Heart left ventricle (tissue), 16 donors: ENCODE measurements around the gene CFAP206. TPM values are rescaled to one million over a fixed set of nuclear protein-coding genes. Genes with fewer than 3 reads are reported as not detected.
A peak's percentile ranks its signal among the peaks of the same experiment; 100 is the strongest.

Experiments used
- ATAC-seq, 4 donors: fragments of 200-7000 bp; cut with Tn5 transposase; one replicate each; pipeline ENCODE4 v1.9.1; 2020 to 2022; ENCODE audit warnings: moderate library complexity in 4 of 4, mild to moderate bottlenecking in 3 of 4, moderate number of reproducible peaks in 1 of 4
- DNase-seq, 5 donors: peaks; one replicate each; pipeline ENCODE4 v3.0.0-alpha.2; 2020
- H3K27ac ChIP-seq, 12 donors: fragments of 200-600 bp; sonication (generic) in 4 of 12; one replicate each; pipeline versions ENCODE4 v1.5.0 to v1.8.0; 2016 to 2022; ENCODE audit warnings: mild to moderate bottlenecking in 2 of 12
- H3K27me3 ChIP-seq, 9 donors: fragments of 200-600 bp; sonication (generic) in 2 of 9; one replicate each; pipeline versions ENCODE4 v1.5.1 to v1.8.0; 2016 to 2022; ENCODE audit warnings: mild to moderate bottlenecking in 3 of 9
- H3K36me3 ChIP-seq, 9 donors: fragments of 200-600 bp; sonication (generic) in 2 of 9; one replicate each; pipeline versions ENCODE4 v1.5.0 to v1.8.0; 2018 to 2022; ENCODE audit warnings: mild to moderate bottlenecking in 2 of 9
- H3K4me1 ChIP-seq, 12 donors: fragments of 200-600 bp; sonication (generic) in 4 of 12; one replicate each; pipeline versions ENCODE4 v1.5.0 to v1.8.0; 2016 to 2022; ENCODE audit warnings: mild to moderate bottlenecking in 3 of 12
- H3K4me3 ChIP-seq, 12 donors: fragments of 200-600 bp; sonication (generic) in 4 of 12; one replicate each; pipeline versions ENCODE4 v1.5.0 to v1.8.0; 2017 to 2022; ENCODE audit warnings: mild to moderate bottlenecking in 9 of 12, moderate library complexity in 4 of 12
- H3K9me3 ChIP-seq, 12 donors: fragments of 200-600 bp; sonication (generic) in 4 of 12; one replicate each; pipeline versions ENCODE4 v1.5.0 to v1.8.0; 2016 to 2022; ENCODE audit warnings: mild to moderate bottlenecking in 1 of 12
- POLR2A ChIP-seq, 2 donors: fragments of 450-650 bp; IDR thresholded peaks; one replicate each; pipeline ENCODE4 v1.6.1; 2017; ENCODE audit warnings: antibody characterized with exemption in 2 of 2, mild to moderate bottlenecking in 2 of 2, moderate library complexity in 2 of 2
- WGBS, 4 donors: extraction: QIAGEN DNeasy Blood & Tissue Kit in 2 of 4; methylation state at CpG; one replicate each; pipeline versions ENCODE4 v1.1.5 to v1.1.7; 2013 to 2018; 5-methylcytosine and 5-hydroxymethylcytosine counted together
- intact Hi-C, 10 donors: fragments of 100-400 bp; cut with DNase I; formaldehyde crosslinking; loops; one replicate each; pipeline versions ENCODE4 v1.11.1 to v1.14.2; 2022
- polyA plus RNA-seq, 2 donors: library from polyadenylated mRNA; stranded (reverse); fragments of 200-250 nt; gene quantifications; one replicate each; pipeline ENCODE4 v1.2.3, GENCODE V29; 2013
- total RNA-seq, 9 donors: library from RNA; depleted of rRNA in 2 of 9; stranded (reverse); fragments of >200 nt in 2 of 9; fragmentation: NEBNext Ultra II Directional in 3 of 9; extraction: Animal tissue kit (Norgen Biotek cat#: 25700) in 3 of 9; gene quantifications; one replicate each; pipeline versions ENCODE4 v1.1.0 to v1.2.4, GENCODE V29; 2016 to 2023
- TF ChIP-seq, protein P1 (sequence below), 12 donors: fragments of 200-600 bp; sonication (generic) in 4 of 12; IDR thresholded peaks; one replicate each; pipeline versions ENCODE4 v1.5.0 to v1.8.0; 2018 to 2022; ENCODE audit warnings: antibody characterized with exemption in 12 of 12, mild to moderate bottlenecking in 5 of 12
- donor health status: ischemic (EF 13 %, LVEDD 7.1; RV severe dilation, severe dysfunction).
- donor health status: healthy with polysubstance abuse.
- donor health status: DM: no; HTN: yes; CAD: no.
- donor health status: DM: no; HTN: no; CAD: no.
- donor health status: ischemic (EF 25% LVEDD 6.9; RV normal size, moderate dysfunction).
- donor health status: ischemic (EF 25% LVEDD 5.7; RV mildly dilated, moderate dysfunction).
- donor health status: healthy.
- donor health status: DM: yes; HTN: yes; CAD: no.
- donor health status: ischemic (EF 35%, LVEDD 5.7; RV mildly dilated, moderate dysfunction).
- donor health status: nonischemic (EF 11% LVEDD 7.7; RV severe dilation, severe dysfunction).
- donor health status: DM: yes; HTN: yes; CAD: no.
- donor health status: PGD.
- donor health status: ischemic (EF 29% LVEDD 5.4; RV normal size, mild dysfunction).
- donor health status: nonischemic (EF 23%, LVEDD 6.1; RV moderate dilation, normal function).

Gene CFAP206
- total and polyA plus RNA-seq, 11 donors, result 0.12 to 0.41 (median 0.23) TPM; not detected in 2

DNA sequence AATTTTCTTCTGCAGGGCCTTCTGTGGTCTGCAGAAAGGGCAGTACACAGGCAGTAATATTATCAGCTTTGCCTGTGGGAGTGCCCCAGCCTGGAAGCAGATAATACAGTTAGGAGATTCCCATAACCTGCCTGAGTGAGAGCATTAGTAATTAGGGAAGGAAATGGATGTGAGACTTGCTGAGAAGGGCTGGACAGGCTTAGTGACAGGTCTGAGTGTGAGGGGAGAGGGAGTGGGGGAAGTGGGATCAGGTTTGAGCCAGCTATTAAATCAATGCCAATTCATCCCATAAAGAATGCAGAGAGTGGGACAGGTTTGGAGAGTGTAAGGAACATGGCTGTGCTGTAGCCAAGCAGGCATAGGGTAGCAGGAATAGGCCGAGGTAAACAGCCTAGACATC is 10.1 kb upstream of the CFAP206 start:
- no peaks in the 10 kb centered on the region for H3K27me3 ChIP-seq
- H3K36me3 ChIP-seq, result peaks cover 0 to 2% (median 0%) of the 10 kb centered on the region in 9 donors
- H3K4me3 ChIP-seq, result no peak overlapping the region
- no peaks in the 10 kb centered on the region for H3K4me1 ChIP-seq
- WGBS, 4 donors, result 70 to 100% (median 79%) methylated on average over 1 of the region's 1 CpG
- intact Hi-C loops, result loop anchor here in 5 of 10 donors (10.0 kb wide), 5 partner anchors 187 to 1467 kb away; partner anchors contain the start of gene RARS2 (in 1 of the 5)
- TF ChIP-seq, protein P1, sequence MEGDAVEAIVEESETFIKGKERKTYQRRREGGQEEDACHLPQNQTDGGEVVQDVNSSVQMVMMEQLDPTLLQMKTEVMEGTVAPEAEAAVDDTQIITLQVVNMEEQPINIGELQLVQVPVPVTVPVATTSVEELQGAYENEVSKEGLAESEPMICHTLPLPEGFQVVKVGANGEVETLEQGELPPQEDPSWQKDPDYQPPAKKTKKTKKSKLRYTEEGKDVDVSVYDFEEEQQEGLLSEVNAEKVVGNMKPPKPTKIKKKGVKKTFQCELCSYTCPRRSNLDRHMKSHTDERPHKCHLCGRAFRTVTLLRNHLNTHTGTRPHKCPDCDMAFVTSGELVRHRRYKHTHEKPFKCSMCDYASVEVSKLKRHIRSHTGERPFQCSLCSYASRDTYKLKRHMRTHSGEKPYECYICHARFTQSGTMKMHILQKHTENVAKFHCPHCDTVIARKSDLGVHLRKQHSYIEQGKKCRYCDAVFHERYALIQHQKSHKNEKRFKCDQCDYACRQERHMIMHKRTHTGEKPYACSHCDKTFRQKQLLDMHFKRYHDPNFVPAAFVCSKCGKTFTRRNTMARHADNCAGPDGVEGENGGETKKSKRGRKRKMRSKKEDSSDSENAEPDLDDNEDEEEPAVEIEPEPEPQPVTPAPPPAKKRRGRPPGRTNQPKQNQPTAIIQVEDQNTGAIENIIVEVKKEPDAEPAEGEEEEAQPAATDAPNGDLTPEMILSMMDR (IDR thresholded peaks at IDR 0.05), result no peak
- no peak for TF ChIP-seq POLR2A (IDR thresholded peaks at IDR 0.05)
- no peak for ATAC-seq
- no peaks in the 10 kb centered on the region for H3K9me3 ChIP-seq
- DNase-seq, result no peak
- no peak overlapping the region for H3K27ac ChIP-seq

DNA sequence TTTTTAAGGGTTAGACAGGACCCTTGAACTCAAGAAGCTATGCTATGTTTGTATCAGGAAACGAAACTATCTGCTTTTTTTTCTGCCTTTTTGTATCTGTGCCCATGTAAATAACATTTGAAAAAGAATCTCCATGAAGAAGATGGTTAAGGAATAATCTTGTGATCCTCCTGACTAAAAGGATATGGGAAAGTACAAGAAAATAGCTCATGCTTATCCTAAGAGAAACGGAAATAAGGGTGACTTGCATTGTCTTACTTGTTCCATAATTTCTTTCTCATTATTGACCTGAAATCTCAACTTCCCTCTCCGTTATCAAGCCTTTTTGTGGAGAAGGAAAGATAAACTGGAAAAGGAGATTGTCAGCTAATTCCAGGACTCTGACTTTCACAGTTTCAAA is 5.9 kb upstream of the CFAP206 start:
- ATAC-seq (no peak), DNase-seq (no peak)
- Histone ChIP-seq H3K4me3 (no peak overlapping the region), H3K36me3 (peaks cover 0 to 2% (median 0%) of the 10 kb centered on the region in 9 donors), H3K9me3 (no peaks in the 10 kb centered on the region), H3K4me1 (no peaks in the 10 kb centered on the region), H3K27ac (no peak overlapping the region), H3K27me3 (no peaks in the 10 kb centered on the region)
- 64 to 69% (median 67%) methylated on average over 3 of the region's 3 CpGs for WGBS, 4 donors
- TF ChIP-seq, protein P1 (IDR thresholded peaks at IDR 0.05), result no peak
- TF ChIP-seq POLR2A (IDR thresholded peaks at IDR 0.05), result no peak
- intact Hi-C loops, result loop anchor here in 3 of 10 donors (10.0 kb wide), 2 partner anchors 73 to 247 kb away; partner anchors contain the start of genes ZNF292 (in 2 of the 3) and SLC35A1 (in 1 of the 3)

DNA sequence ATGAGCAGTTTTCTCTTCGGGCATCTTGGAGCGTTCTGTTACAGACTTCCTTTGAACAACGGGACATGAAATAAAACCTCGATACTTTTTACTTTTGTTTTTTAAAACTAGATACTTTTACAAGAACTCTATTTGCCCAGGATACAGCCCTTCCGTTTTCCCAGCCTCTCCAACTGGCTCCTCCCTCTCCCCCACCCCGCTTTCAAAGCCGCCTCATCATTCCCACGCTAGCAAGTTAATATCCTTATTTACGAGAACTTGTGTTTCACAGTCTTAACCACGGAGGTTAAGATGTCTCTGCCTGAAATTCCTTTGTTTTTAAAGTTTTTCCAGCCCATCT is 241 bp upstream of the CFAP206 start:
- H3K9me3 ChIP-seq, result no peaks in the 10 kb centered on the region
- H3K4me3 ChIP-seq, result peak overlapping the region; percentile 54 to 97 (median 91)
- peaks cover 0 to 11% (median 5%) of the 10 kb centered on the region in 12 donors for H3K4me1 ChIP-seq
- no peaks in the 10 kb centered on the region for H3K36me3 ChIP-seq
- DNase-seq (peak in 3 of 5 donors; percentile 48 to 52 (median 49)), ATAC-seq (peak; percentile 22 to 63 (median 58))
- 0% methylated on average over 10 of the region's 10 CpGs for WGBS, 4 donors
- no peaks in the 10 kb centered on the region for H3K27me3 ChIP-seq
- no peak for TF ChIP-seq POLR2A (IDR thresholded peaks at IDR 0.05)
- TF ChIP-seq, protein P1 (IDR thresholded peaks at IDR 0.05), result no peak
- H3K27ac ChIP-seq, result peak overlapping the region in 11 of 12 donors; percentile 44 to 88 (median 79)
- intact Hi-C loops, result loop anchor here in 4 of 10 donors (5.0 to 10.0 kb wide), 4 partner anchors 65 to 1730 kb away; partner anchors contain the start of genes SLC35A1 (in 2 of the 4) and ZNF292 (in 2 of the 4)

DNA sequence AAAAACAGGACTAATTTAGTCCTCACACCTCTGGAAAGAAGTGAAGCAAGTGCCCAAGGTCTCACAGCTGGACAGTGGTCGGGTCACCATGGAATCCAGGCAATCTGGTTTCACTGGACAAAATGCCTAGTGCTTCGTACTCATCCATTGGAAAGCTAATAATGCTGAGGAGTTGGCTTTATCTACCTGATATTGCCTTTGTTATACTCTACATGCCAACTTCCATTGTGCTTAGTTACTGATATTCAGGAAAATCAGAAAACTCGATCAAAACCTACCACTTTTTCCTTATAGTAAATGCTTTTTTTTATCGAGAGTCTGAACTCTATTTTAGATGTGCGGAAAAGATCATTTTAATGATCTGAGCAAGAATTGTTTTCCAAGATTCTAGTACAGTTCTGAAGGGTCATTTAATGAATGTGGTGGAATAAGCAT is 966 bp downstream of the CFAP206 start:
- Histone ChIP-seq H3K27ac (peak overlapping the region in 11 of 12 donors; percentile 27 to 88 (median 78)), H3K27me3 (no peaks in the 10 kb centered on the region), H3K9me3 (no peaks in the 10 kb centered on the region), H3K36me3 (no peaks in the 10 kb centered on the region), H3K4me3 (peak overlapping the region; percentile 54 to 97 (median 91)), H3K4me1 (peaks cover 0 to 11% (median 5%) of the 10 kb centered on the region in 12 donors)
- no peak for DNase-seq
- WGBS, 4 donors, result 41 to 50% (median 44%) methylated on average over 5 of the region's 5 CpGs
- intact Hi-C loops, result loop anchor here in 5 of 10 donors (2.0 to 10.0 kb wide), 5 partner anchors 64 to 1731 kb away; partner anchors contain the start of genes SLC35A1 (in 3 of the 5) and ZNF292 (in 2 of the 5)
- TF ChIP-seq, protein P1 (IDR thresholded peaks at IDR 0.05), result no peak
- no peak for TF ChIP-seq POLR2A (IDR thresholded peaks at IDR 0.05)
- peak in 1 of 4 donors; percentile 21 for ATAC-seq
